Colonic mucosa (tissue), 4 donors: ENCODE measurements around the gene ATF1. TPM values are rescaled to one million over a fixed set of nuclear protein-coding genes. Genes with fewer than 3 reads are reported as not detected.
"Not testable (repeated sequence)": the region's sequence is repeated elsewhere in the genome, so short reads cannot be mapped to it uniquely, and the experiment has no call there.

ENCODE experiments used
- DNase-seq: peaks from one replicate; pipeline ENCODE4 v3.0.0-alpha.2; 2020
- H3K27ac ChIP-seq: fragments of 200-600 bp; one replicate; pipeline ENCODE4 v1.8.0; 2021
- H3K27me3 ChIP-seq: fragments of 200-600 bp; one replicate; pipeline ENCODE4 v1.8.0; 2021
- H3K36me3 ChIP-seq: fragments of 200-600 bp; one replicate; pipeline ENCODE4 v1.8.0; 2021
- H3K4me1 ChIP-seq: fragments of 200-600 bp; one replicate; pipeline ENCODE4 v1.8.0; 2021; ENCODE audit warnings: mild to moderate bottlenecking
- H3K4me3 ChIP-seq: fragments of 200-600 bp; one replicate; pipeline ENCODE4 v1.8.0; 2021
- H3K9ac ChIP-seq, 2 donors: one replicate each; pipeline ENCODE4 v1.7.0; 2013; ENCODE audit warnings: control low read depth in 2 of 2, low read depth in 2 of 2, low read length in 2 of 2
- H3K9me3 ChIP-seq: fragments of 200-600 bp; one replicate; pipeline ENCODE4 v1.8.0; 2021
- intact Hi-C: fragments of 100-400 bp; cut with DNase I; formaldehyde crosslinking; loops from one replicate; pipeline ENCODE4 v1.14.1; 2022
- total RNA-seq, 2 donors: library from RNA; stranded (reverse); fragmentation: NEBNext Ultra II Directional in 1 of 2; extraction: Animal tissue kit (Norgen Biotek cat#: 25700) in 1 of 2; gene quantifications; one replicate each; pipeline ENCODE4 v1.2.1, GENCODE V29; 2021
- TF ChIP-seq, protein P1 (sequence below): fragments of 200-600 bp; IDR thresholded peaks from one replicate; pipeline ENCODE4 v1.8.0; 2022; ENCODE audit warnings: antibody characterized with exemption, mild to moderate bottlenecking
- donor health status: healthy.
- donor health status: DM: no; HTN: no; CAD: no.
- donor health status: DM: no; HTN: no; CAD: no.

The ATF1 gene
- total RNA-seq, 2 donors from 2014 or later: 39.5 to 49.9 TPM

DNA sequence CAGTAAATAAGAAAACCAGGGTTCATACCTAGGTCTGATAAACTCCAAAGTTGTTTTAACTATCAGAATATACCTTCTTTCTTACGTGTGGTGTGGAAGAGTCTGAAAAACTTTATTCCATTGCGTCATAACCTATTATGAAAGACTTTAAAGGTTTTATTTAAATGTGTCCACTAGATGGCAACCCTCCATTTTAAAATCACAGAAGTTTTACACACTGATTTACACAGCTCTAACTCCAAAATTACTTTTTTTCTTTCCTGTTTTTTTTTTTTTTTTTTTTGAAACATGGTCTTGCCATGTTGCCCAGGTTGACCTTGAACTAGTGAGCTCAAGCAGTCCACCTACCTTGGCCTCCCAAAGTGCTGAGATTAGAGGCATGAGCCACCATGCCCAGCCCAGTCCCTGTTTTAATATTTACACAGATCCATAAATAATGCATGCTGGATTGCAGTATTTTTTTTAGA is 61.5 kb downstream of the ATF1 start:
- intact Hi-C loops: loop anchor here (2.0 kb wide), 1 partner anchor 161 kb away; no protein-coding TSS in a partner anchor
- H3K27ac ChIP-seq: no peak overlapping the region

DNA sequence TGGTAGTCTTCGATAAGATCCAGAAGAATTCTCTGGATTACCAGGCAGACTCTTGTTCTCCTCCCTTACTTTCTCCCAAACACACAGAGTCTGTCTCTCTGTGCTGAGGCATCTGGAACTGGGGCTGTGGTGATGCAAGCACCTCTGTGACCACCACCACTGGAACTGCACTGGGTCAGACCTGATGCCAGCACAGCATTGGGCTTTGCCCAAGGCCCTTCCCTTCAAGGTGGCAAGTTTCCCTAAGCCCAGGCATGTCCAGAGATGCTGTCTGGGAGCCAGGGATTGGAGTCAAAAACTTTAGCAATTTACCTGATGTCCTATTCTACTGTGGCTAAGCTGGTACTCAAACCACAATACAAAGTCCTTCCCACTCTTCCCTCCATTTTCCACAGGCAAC is 64.2 kb downstream of the ATF1 start:
- intact Hi-C loops: no loop called here
- DNase-seq: no peak
- no peaks in the 10 kb centered on the region for H3K4me1 ChIP-seq
- no peak overlapping the region for H3K9ac ChIP-seq
- no peaks in the 10 kb centered on the region for H3K9me3 ChIP-seq
- TF ChIP-seq, protein P1, sequence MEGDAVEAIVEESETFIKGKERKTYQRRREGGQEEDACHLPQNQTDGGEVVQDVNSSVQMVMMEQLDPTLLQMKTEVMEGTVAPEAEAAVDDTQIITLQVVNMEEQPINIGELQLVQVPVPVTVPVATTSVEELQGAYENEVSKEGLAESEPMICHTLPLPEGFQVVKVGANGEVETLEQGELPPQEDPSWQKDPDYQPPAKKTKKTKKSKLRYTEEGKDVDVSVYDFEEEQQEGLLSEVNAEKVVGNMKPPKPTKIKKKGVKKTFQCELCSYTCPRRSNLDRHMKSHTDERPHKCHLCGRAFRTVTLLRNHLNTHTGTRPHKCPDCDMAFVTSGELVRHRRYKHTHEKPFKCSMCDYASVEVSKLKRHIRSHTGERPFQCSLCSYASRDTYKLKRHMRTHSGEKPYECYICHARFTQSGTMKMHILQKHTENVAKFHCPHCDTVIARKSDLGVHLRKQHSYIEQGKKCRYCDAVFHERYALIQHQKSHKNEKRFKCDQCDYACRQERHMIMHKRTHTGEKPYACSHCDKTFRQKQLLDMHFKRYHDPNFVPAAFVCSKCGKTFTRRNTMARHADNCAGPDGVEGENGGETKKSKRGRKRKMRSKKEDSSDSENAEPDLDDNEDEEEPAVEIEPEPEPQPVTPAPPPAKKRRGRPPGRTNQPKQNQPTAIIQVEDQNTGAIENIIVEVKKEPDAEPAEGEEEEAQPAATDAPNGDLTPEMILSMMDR: no peak
- no peak overlapping the region for H3K4me3 ChIP-seq
- no peak overlapping the region for H3K27ac ChIP-seq
- no peaks in the 10 kb centered on the region for H3K27me3 ChIP-seq
- H3K36me3 ChIP-seq: no peaks in the 10 kb centered on the region

More for the DNA sequence above, 61.5 kb downstream of the ATF1 start:
- Histone ChIP-seq H3K9ac (no peak overlapping the region), H3K4me3 (no peak overlapping the region), H3K4me1 (no peaks in the 10 kb centered on the region), H3K9me3 (no peaks in the 10 kb centered on the region), H3K27me3 (no peaks in the 10 kb centered on the region), H3K36me3 (no peaks in the 10 kb centered on the region)
- no peak for DNase-seq
- TF ChIP-seq, protein P1: peak; percentile 45

DNA sequence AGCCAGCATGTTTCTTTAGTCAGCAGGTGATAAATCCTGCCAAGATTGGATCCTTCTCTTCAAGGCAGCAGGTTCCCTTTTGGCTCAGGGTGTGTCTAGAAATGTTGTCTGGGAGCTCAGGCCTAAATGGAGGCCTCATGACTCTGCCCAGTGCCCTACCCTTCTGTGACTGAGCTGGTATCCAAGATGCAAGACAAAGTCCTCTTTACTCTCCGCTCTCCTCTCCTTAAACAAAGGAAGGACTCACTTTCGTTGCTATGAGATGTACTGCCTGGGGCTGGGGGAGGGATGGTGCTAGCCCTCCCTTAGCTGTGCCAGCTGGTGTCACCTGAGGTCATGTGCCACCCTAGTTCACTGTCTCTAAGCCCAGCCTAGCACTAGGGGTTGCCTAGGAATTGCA is 65.0 kb downstream of the ATF1 start:
- Histone ChIP-seq H3K27me3 (no peaks in the 10 kb centered on the region), H3K9me3 (no peaks in the 10 kb centered on the region), H3K4me1 (no peaks in the 10 kb centered on the region), H3K27ac (no peak overlapping the region), H3K36me3 (no peaks in the 10 kb centered on the region), H3K9ac (no peak overlapping the region), H3K4me3 (no peak overlapping the region)
- intact Hi-C loops: no loop called here
- no peak for DNase-seq
- TF ChIP-seq, protein P1: no peak

DNA sequence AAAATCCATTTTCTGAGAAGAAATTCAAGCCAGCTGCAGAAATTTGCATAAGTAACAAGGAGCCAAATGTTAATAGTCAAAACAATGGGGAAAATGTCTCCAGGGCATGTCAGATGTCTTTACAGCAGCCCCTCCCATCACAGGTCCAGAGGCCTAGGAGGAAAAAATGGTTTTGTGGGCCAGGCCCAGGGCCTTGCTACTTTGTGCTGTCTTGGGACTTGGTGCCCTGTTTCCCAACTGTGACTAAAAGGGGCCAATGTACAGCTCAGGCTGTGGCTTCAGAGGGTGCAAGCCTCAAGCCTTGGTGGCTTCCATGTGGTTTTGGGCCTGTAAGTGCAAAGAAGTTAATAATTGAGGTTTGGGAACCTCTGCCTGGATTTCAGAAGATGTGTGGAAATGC is 69.9 kb downstream of the ATF1 start:
- H3K4me3 ChIP-seq, H3K36me3 ChIP-seq, H3K9ac ChIP-seq, DNase-seq, H3K9me3 ChIP-seq, H3K4me1 ChIP-seq, intact Hi-C loops, H3K27ac ChIP-seq, H3K27me3 ChIP-seq: not testable (repeated sequence)

DNA sequence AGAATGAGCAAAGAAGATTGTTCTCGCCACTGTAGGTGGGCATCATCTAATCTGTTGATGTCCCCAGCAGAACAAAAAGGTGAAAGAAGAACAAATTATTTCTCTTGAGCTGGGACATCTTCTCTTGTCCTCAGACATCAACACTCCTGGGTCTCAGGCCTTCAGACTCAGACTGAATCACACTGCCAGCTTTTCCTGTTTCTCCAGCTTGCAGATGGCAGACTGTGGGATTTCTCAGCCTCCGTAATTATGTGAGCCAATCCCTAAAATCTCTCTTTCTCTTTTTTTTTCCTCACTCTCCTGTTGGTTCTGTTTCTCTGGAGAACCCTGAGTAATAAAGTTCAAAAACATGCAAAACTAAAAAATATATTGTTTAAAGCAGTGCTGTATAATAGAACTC is 75.1 kb downstream of the ATF1 start:
- no peak for DNase-seq
- intact Hi-C loops: loop anchor here (5.0 kb wide), 1 partner anchor 143 kb away; no protein-coding TSS in a partner anchor
- Histone ChIP-seq H3K4me3 (no peak overlapping the region), H3K9me3 (no peaks in the 10 kb centered on the region), H3K27me3 (no peaks in the 10 kb centered on the region), H3K9ac (no peak overlapping the region), H3K4me1 (no peaks in the 10 kb centered on the region), H3K36me3 (no peaks in the 10 kb centered on the region), H3K27ac (no peak overlapping the region)
- TF ChIP-seq, protein P1: no peak

DNA sequence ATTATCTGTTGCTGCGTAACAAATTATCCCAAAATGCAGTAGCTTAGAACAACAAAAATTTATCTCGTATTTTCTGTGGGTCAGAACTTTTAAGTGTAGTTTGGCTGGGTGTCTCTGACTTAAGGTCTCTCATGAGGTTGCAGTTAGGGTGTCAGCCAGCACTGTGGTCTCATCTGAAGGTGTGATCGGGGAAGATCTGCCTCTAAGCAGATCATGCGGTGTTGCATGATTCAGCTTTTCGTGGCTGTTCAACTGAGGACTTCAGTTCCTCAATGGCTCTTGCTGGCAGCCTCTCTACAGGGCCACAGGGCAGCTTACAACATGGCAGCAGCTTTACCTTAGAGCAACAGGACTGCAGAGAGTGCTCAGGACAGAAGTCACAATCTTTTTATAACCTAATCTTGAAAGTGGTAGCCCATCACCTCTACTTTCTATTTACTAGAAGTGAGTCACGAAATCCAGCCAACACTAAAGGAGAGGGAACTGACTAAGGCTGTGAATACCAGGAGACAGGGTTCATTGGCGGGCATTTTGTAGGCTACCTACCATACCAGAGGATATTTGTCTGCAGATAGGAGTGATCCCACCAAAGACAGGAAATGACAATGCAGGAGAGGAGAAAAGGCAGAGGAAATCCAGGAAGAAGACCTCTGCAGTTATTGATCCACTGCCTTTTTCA is 77.0 kb downstream of the ATF1 start:
- TF ChIP-seq, protein P1: no peak
- H3K9me3 ChIP-seq: no peaks in the 10 kb centered on the region

More for the DNA sequence above, 77.0 kb downstream of the ATF1 start:
- DNase-seq: no peak
- H3K27me3 ChIP-seq: no peaks in the 10 kb centered on the region
- H3K4me3 ChIP-seq: no peak overlapping the region
- intact Hi-C loops: no loop called here
- H3K36me3 ChIP-seq: no peaks in the 10 kb centered on the region
- H3K9ac ChIP-seq: no peak overlapping the region
- H3K27ac ChIP-seq: no peak overlapping the region
- no peaks in the 10 kb centered on the region for H3K4me1 ChIP-seq
